Karpas-422 (cell line): Measurements from ENCODE around the gene CRYBA4. TPM values are rescaled to one million over a fixed set of nuclear protein-coding genes. Genes with fewer than 3 reads are reported as not detected.

ENCODE experiments used
- DNase-seq: peaks from one replicate; pipeline ENCODE4 v3.0.0-alpha.2; 2015
- H2AFZ ChIP-seq: fragments of 200-600 bp; sonication (generic); 2 replicates; pipeline ENCODE4 v1.6.1; 2014; ENCODE audit warnings: antibody characterized with exemption, low read length, mixed read lengths
- H3K27ac ChIP-seq: fragments of 200-600 bp; sonication (generic); 2 replicates; pipeline ENCODE4 v1.5.1; 2014; ENCODE audit warnings: mild to moderate bottlenecking, low read length, moderate library complexity
- H3K27me3 ChIP-seq: fragments of 200-600 bp; sonication (generic); 2 replicates; pipeline ENCODE4 v1.6.1; 2014; ENCODE audit warnings: low read length, mixed read lengths
- H3K36me3 ChIP-seq: fragments of 200-600 bp; sonication (generic); 2 replicates; pipeline ENCODE4 v1.6.1; 2014; ENCODE audit warnings: low read length, mixed read lengths; ENCODE audit not compliant: insufficient read depth
- H3K4me1 ChIP-seq: fragments of 200-600 bp; sonication (generic); 2 replicates; pipeline ENCODE4 v1.6.1; 2014; ENCODE audit warnings: mild to moderate bottlenecking, low read length, mixed read lengths
- H3K4me2 ChIP-seq: fragments of 200-600 bp; sonication (generic); 2 replicates; pipeline ENCODE4 v1.6.1; 2014; ENCODE audit warnings: low read length, low read depth, mild to moderate bottlenecking; ENCODE audit not compliant: poor library complexity, severe bottlenecking
- H3K4me3 ChIP-seq: fragments of 200-600 bp; sonication (generic); 2 replicates; pipeline ENCODE4 v1.5.1; 2014; ENCODE audit warnings: mild to moderate bottlenecking, antibody characterized with exemption, low read length, mixed read lengths
- H3K79me2 ChIP-seq: fragments of 200-600 bp; sonication (generic); 2 replicates; pipeline ENCODE4 v1.6.1; 2014; ENCODE audit warnings: mild to moderate bottlenecking, low read length, mixed read lengths
- H3K9ac ChIP-seq: fragments of 200-600 bp; sonication (generic); 2 replicates; pipeline ENCODE4 v1.6.0; 2014; ENCODE audit warnings: low read length
- H3K9me2 ChIP-seq: fragments of 200-600 bp; sonication (generic), shearing (Covaris generic); replicated peaks from 2 replicates; pipeline ENCODE4 v1.6.0; 2014; ENCODE audit warnings: mild to moderate bottlenecking, low read length, moderate library complexity; ENCODE audit not compliant: insufficient read depth
- H3K9me3 ChIP-seq: fragments of 300-700, 200-600 bp; sonication (generic); 2 replicates; pipeline ENCODE4 v1.6.1; 2014; ENCODE audit warnings: low read length, mixed read lengths
- H4K20me1 ChIP-seq: fragments of 200-600 bp; sonication (generic); 2 replicates; pipeline ENCODE4 v1.6.1; 2014; ENCODE audit warnings: mild to moderate bottlenecking, antibody characterized with exemption, low read length, low read depth; ENCODE audit not compliant: insufficient read depth
- small RNA-seq: library from RNA; depleted of rRNA; stranded (forward); fragments of <200 nt; gene quantifications from one replicate; pipeline ENCODE3, GENCODE V24; 2014
- total RNA-seq: library from RNA; depleted of rRNA; stranded (reverse); fragments of >200 nt; shearing (Covaris generic); gene quantifications from 2 replicates; pipeline ENCODE4 v1.2.3, GENCODE V29; 2014; ENCODE audit warnings: low replicate concordance; rRNA removed

The CRYBA4 gene
- total RNA-seq, 1 experiment from 2014 or later, result not detected

DNA sequence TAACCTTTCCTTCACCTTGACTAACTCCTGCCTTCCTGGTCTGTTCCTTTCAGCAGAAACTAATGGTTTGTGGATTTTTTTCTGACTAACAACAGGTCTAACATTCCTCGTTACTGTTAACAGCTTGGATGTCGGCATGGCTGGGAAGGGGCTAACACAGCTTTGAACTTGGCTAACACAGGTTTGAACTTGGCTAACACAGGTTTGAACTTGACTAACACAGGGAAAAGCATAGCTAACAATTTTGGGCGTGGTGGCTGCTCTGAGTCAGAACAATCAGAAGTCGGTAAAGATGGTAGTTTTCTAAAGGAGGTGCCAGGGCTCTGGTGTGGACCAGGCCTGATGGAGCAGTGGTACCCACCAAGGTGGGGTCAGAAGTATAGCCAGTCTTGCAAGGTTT, 51.7 kb downstream of the CRYBA4 start:
- no peaks in the 10 kb centered on the region for H4K20me1 ChIP-seq
- peak overlapping the region; percentile 96 for H3K27ac ChIP-seq
- H3K9me3 ChIP-seq, result no peaks in the 10 kb centered on the region
- DNase-seq, result peak; percentile 47
- no peaks in the 10 kb centered on the region for H3K9me2 ChIP-seq
- peak overlapping the region; percentile 100 for H3K4me2 ChIP-seq
- peak overlapping the region; percentile 98 for H3K9ac ChIP-seq
- H3K4me1 ChIP-seq, result peaks cover 46% of the 10 kb centered on the region
- H2AFZ ChIP-seq, result no peak overlapping the region
- H3K27me3 ChIP-seq, result no peaks in the 10 kb centered on the region
- H3K4me3 ChIP-seq, result peak overlapping the region; percentile 96
- peaks cover 31% of the 10 kb centered on the region for H3K79me2 ChIP-seq
- H3K36me3 ChIP-seq, result no peaks in the 10 kb centered on the region

DNA sequence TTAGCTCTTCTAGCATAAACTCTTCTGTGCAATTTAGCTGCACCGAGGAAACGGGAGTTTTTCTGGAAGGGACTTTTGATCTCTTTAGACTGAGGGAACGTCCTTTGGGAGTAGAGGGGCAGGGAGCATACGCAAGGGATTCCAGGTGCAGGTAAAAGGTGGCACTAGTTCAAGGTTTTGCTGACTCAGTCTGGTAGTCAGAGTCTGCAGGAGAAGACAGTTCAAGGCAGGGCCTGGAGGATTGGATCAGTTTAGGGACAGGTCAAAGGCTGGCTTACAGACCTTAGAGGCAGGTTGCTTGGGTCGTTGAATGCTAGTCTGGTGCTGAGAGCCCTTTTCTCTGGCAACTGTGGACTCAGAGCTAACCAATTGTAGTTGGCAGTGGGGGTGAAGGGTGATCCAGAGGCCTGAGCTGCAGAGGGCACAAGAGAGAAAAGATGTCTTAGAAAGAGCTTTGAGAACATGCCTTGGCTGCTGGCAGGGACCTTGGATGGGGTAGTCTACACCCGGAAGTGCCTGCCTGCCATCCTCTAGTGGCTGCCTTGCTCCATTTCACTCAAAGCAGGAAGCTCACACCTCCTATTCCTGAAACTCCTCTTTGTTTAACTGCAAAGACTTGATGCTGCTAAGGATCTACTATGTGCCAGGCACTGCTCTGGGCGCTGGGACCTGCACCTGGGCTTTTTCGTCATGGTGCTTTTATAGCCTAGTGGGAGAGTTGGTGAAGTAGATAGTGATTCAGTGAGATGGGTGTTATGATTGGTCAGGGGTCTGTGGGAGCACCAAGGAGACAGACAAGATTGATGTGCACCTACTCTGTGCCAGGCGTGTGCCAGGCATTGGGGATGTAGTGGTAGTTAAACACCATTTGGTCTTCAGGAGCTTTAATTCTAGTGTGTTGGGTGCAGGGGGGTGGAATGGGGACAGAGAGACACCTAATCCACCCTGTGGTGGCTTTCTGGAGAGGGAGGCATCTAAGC, 52.7 kb downstream of the CRYBA4 start:
- DNase-seq, result peak; percentile 78
- Histone ChIP-seq H4K20me1 (no peaks in the 10 kb centered on the region), H3K27ac (peak overlapping the region; percentile 96), H3K4me2 (peak overlapping the region; percentile 100), H3K4me3 (peak overlapping the region; percentile 96), H3K9me2 (no peaks in the 10 kb centered on the region), H2AFZ (no peak overlapping the region), H3K27me3 (no peaks in the 10 kb centered on the region), H3K4me1 (peaks cover 39% of the 10 kb centered on the region), H3K9me3 (no peaks in the 10 kb centered on the region), H3K79me2 (peaks cover 31% of the 10 kb centered on the region), H3K9ac (peak overlapping the region; percentile 98), H3K36me3 (no peaks in the 10 kb centered on the region)

DNA sequence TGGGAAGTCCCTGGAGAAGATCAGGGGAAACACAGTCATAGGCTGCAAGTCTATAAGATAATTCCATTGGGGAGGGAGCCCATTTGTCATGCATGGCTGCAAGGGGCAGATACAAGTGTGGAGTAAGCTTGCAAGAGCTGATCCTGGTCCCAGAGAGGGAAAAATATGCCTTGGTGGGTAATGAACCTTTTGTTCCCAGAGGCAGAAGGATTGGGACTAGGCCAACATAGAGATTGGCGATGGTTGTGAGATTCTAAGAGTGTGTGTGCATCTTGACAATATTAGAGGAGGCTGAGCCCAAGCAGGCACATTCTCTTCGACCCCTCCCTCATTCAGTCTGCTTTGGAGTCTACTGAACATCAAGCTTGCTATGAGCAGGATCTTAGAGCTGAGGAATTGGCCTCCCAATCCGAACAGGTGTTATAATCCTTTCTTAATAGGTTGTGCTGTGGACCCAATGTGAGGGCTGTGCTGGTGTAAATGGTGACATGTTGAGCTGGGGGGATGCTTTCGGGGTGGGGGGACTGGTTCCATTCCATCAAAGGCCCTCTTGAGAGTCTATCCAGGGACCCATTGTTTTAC, 54.0 kb downstream of the CRYBA4 start:
- DNase-seq, result no peak
- H3K9me3 ChIP-seq, result no peaks in the 10 kb centered on the region
- peaks cover 31% of the 10 kb centered on the region for H3K79me2 ChIP-seq
- no peaks in the 10 kb centered on the region for H3K9me2 ChIP-seq
- no peaks in the 10 kb centered on the region for H3K27me3 ChIP-seq
- no peaks in the 10 kb centered on the region for H3K36me3 ChIP-seq
- H3K27ac ChIP-seq, result no peak overlapping the region
- H3K4me3 ChIP-seq, result no peak overlapping the region
- H3K9ac ChIP-seq, result no peak overlapping the region
- no peak overlapping the region for H2AFZ ChIP-seq
- H4K20me1 ChIP-seq, result no peaks in the 10 kb centered on the region
- H3K4me1 ChIP-seq, result peaks cover 35% of the 10 kb centered on the region
- peak overlapping the region; percentile 100 for H3K4me2 ChIP-seq

GRCh38 chr22:26677217-26677616, 55.5 kb downstream of the CRYBA4 start:
- Histone ChIP-seq H3K79me2 (peaks cover 31% of the 10 kb centered on the region), H3K27me3 (no peaks in the 10 kb centered on the region), H3K36me3 (no peaks in the 10 kb centered on the region), H3K4me2 (no peak overlapping the region), H3K9me3 (no peaks in the 10 kb centered on the region), H2AFZ (no peak overlapping the region), H3K4me3 (no peak overlapping the region), H3K4me1 (peaks cover 21% of the 10 kb centered on the region), H3K9me2 (no peaks in the 10 kb centered on the region), H3K27ac (no peak overlapping the region), H3K9ac (no peak overlapping the region), H4K20me1 (no peaks in the 10 kb centered on the region)
- DNase-seq, result no peak

DNA sequence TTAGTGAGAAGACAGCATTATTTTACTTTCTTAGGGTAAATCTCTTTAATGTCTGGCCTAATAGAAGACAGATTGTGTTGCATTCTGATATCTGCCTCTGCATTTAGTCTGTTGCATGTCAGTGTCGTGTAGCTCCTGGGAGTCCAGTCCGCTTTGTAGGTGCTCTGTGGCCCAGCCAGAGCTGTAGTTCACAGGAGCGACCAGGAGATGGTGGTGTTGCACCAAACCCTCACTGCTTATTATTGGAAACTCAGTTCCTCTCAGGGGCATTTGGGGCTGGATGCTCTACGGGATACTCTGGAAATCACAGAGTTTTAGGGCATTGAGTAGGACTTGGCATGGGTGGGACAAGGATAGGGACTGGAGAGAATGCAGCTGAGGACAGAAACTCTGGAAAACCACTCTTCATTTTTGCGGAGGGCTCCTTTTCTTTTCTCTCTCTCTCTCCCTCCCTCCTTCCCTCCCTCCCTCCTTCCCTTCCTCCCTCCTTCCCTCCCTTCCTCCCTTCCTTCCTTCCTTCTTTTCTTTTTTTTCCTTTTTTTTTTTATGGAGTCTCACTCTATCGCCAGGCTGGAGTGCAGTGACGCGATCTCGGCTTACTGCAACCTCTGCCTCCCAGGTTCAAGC, 57.4 kb downstream of the CRYBA4 start:
- Histone ChIP-seq H3K9me2 (no peaks in the 10 kb centered on the region), H3K4me3 (no peak overlapping the region), H3K27me3 (no peaks in the 10 kb centered on the region), H3K9me3 (no peaks in the 10 kb centered on the region), H3K9ac (no peak overlapping the region), H4K20me1 (no peaks in the 10 kb centered on the region), H3K27ac (no peak overlapping the region), H3K4me1 (peaks cover 12% of the 10 kb centered on the region), H3K36me3 (no peaks in the 10 kb centered on the region), H3K79me2 (peaks cover 21% of the 10 kb centered on the region), H2AFZ (no peak overlapping the region), H3K4me2 (no peak overlapping the region)
- DNase-seq, result peak; percentile 90

Small RNA genes within 50 kb of the gene (small RNA-seq; reads per million reads assigned to genes)
- gene RF01874, result not detected

Other genes with a start within 250 kb of the CRYBA4 start
- 30.7 and 33.3 TPM in 2 replicates for gene ASPHD2, start 192.7 kb upstream of the CRYBA4 start, total RNA-seq
- 42.1 and 46.1 TPM in 2 replicates for gene HPS4, start 138.2 kb upstream of the CRYBA4 start, total RNA-seq
- gene SRRD, start 138.1 kb upstream of the CRYBA4 start, total RNA-seq, result 13.8 and 43.5 TPM in 2 replicates
- 39.4 and 46.0 TPM in 2 replicates for gene TFIP11, start 109.5 kb upstream of the CRYBA4 start, total RNA-seq
- gene TPST2, start 31.8 kb upstream of the CRYBA4 start, total RNA-seq, result 52.9 and 61.4 TPM in 2 replicates
- 0.22 and 2.2 TPM in 2 replicates for gene CRYBB1, start 3.9 kb upstream of the CRYBA4 start, total RNA-seq
- gene MIAT, start 35.6 kb downstream of the CRYBA4 start, total RNA-seq, result 1.5 and 2.6 TPM in 2 replicates